ENCODE results near the gene PLXNB3.
"Not testable (repeated sequence)": the region's sequence is repeated elsewhere in the genome, so short reads cannot be mapped to it uniquely, and the experiment has no call there.

Gene PLXNB3

DNA sequence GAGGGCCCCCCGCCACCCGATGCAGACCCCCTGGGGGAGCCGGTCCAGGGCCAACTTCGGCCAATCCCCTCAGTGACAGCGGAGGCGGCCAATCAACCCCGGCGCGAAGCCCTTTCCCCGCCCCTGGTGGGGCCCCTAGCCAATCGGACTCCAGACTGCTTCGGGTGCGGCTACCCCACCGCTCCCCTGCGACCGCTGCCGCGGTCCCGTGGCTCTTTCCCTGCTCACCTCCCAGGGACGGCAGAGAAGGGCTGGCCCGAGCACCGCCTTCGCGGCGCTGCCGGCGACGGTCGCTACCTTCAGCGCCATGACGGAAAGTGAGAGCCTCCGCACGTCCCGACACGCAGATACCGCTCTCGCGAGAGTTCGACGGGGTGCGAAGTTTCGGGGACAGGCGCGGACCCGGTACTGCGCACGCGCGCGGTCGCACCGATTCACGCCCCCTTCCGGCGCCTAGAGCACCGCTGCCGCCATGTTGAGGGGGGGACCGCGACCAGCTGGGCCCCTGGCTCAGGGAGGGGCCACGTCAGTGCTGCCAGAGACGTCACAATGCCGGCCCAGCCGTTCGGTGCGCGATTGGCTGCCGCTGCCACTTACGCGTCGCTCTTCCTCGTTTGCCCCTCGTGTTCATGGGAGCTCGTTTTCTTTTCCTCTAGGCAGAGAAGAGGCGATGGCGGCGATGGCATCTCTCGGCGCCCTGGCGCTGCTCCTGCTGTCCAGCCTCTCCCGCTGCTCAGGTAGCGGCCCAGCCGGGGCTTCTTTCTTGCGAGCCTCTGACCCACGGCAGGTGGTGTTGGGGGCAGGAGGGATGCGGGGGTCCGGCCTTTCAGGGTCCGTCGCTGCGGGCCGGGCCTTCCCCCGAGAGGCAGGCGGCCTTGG, 30.2 kb downstream of the PLXNB3 start, which contains the start of the genes IDH3G and SSR4:
IDH3G (minus strand) TSS at position 358 of the 879 bp plus-strand sequence; CDS start at position 309, 49 bp downstream.
SSR4 (plus strand) TSS at position 651 of the 879 bp plus-strand sequence; CDS start at position 671, 20 bp downstream.
- peak; percentile 88 for DNase-seq

GRCh38 chrX:153794897-153795816, 31.1 kb downstream of the PLXNB3 start:
- no peak for DNase-seq

DNA sequence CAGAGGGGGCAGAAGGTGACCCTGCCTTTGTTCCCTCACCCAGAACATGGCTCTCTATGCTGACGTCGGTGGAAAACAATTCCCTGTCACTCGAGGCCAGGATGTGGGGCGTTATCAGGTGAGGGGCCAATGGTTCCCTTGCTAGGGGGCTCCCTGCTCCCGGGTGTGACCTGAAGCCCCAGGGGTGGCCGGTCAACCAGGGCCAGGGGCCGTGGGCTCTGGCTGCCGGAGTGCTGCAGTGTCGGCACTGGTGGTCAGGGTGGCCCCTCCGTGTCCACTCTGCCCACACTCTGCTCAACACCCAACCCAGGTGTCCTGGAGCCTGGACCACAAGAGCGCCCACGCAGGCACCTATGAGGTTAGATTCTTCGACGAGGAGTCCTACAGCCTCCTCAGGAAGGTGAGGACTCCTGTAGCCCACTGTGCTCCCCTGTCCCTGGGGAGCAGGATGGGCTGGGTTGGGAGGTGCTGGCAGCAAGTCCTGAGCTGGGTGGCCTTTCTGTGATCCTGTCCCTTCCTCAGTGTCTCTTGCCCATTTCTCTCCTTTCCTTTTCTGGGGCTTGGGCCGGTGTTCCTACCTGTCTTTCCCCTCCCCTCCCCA, 33.5 kb downstream of the PLXNB3 start:
- DNase-seq, result no peak

DNA sequence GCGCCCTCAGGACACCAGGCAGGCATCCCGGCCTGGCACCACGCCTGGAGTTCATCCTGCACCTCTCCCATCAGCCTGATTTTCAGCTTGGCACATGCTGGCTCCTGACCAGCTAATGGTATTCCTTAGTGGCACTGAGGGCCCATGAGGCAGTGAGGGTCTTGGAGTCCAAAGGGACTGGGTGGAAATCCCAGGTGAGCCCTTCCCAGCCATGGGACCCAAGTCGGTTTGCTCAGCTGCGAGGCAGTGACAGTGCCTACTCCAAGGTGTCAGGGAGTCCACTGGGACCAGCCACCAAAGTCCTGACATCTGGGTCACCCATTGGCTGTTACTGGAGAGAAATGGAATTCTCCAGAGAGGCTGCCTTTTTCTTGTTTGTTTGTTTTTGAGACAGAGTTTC, 35.3 kb downstream of the PLXNB3 start:
- DNase-seq, result no peak

DNA sequence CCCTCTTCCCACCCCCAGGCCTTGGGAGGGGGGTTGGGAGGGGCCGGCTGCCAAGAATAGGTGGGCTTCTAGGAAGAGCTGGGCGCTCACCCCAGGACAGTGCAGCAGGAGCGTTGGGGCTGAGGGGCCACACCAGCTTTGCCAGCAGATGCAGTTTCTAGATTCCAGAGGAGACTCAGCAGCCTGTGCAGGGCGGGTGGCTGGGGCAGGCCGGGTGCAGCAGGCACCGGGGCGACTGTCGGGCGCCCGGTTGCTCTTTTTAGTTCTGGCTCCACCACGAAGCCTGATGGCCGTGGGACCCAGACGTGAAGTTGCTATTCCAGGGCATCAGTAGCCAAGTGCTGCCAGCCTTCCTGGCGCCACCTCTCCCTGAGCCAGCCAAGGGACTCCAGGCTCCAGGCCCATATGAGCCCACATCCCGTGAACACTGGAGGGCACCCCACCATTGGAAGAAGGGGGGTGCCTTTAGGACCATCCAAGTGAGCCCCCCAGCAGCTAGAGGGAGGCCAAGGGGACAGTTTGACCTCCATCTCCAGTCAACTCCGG, 36.2 kb downstream of the PLXNB3 start:
- DNase-seq, result no peak

- no peak for DNase-seq
Observed at GRCh38 chrX:153800746-153801145, 36.7 kb downstream of the PLXNB3 start.

DNA sequence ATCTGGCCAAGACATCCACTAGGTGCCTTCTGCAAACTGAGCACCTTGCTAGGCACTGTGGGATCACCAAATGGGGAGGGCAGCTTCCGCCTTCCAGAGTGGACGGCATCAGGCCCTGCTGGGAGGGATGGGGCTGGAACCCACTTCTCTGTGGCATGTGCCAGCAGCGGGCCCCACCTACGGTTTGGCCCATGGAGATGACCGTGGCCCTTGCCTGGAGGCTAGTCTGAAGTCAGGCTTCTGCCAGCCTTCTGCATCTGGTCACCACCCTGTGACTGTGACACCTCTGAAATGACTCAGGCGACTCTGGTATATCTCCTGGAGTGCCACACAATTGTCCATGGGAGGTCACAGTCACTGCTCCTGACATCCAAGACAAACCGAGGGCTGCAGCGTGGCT, 37.6 kb downstream of the PLXNB3 start:
- no peak for DNase-seq

- DNase-seq, result no peak
Observed at GRCh38 chrX:153802513-153803045, 38.5 kb downstream of the PLXNB3 start.

DNA sequence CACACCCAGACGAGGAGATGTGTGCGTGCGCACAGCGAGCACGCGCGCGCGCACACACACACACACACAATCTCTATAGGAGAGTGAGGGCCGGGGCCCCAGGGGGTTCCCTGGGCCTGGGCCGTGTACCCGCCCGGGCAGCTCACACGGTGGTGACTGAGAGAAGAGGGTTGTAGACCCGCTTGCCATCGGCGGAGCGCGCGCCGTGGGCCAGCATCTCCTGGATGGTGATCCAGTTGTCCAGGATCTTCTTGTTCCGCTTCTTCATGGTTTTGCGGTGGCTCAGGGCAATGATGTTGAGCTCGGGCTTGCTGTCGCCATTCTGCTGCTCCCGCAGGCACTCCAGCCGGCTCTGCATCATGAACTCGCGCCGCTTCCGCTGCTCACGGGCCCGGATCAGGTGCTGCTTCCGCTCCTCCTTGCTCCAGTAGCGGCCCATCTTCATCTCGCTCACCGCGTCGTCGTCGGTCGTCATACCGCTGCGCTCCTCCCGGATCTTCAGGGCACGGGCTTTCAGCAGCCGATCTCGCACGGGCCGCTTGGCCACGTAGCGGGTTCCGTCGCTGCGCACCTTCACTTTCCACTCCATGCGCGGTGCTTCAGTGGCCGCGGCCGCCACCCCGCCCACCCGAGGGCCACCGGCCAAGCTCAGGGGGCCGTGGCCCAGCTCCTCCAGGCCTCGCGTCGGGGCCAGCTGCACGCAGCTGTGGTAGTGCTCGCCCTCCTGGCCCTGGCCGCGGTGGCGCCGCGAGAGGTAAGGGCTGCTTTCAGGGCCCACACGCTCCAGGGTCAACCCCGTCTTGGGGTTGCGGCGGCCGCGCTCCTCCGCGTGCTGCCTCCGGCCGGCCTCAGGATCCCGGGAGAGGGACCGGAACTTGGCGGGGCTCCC, 39.4 kb downstream of the PLXNB3 start:
- no peak for DNase-seq

DNA sequence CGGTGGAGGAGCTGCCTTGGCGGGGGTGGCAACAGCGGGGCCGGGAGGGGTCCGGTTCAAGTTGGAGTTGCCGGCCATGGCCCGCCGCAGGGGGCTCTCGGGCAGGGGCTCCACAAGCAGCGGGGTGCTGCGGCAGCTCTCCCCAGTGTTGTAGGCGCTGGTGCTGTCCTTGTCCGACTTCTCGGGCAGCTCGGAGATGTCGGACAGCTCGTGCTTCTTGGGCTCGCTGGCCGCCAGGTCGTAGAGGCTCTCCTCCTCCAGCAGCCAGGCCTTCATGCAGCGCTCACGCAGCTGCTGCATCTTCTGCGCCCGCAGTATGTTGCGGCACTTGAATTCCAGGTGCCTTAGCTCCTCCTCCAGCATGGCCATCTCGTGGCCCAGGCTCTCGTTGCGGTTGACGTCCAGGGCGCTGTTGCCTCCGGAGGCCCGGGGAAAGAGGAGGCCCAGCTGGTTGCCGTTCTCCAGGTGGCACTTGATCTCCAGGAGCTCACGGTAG, 40.1 kb downstream of the PLXNB3 start:
- no peak for DNase-seq

GRCh38 chrX:153804621-153805020, 40.6 kb downstream of the PLXNB3 start:
- DNase-seq, result no peak

DNA sequence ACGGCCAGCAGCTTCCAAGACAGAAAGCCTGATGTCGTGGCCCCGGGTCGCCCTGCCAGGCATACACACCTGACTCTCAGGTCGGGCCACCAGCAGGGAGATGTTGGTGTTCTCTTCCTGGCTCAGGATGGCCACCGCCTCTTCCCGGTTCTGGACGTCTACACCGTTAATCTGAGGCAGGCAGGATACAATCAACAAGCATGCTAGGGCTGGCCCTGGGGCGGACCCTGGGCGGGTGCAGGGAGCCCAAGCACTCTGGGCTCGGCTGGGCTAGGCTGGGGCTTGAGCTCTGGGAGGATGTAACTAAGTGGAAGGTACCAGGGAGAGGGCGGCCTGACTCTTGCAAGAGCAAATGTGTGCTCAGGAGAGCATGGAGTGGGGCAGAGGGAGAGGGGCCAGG, 41.4 kb downstream of the PLXNB3 start:
- DNase-seq, result no peak

DNA sequence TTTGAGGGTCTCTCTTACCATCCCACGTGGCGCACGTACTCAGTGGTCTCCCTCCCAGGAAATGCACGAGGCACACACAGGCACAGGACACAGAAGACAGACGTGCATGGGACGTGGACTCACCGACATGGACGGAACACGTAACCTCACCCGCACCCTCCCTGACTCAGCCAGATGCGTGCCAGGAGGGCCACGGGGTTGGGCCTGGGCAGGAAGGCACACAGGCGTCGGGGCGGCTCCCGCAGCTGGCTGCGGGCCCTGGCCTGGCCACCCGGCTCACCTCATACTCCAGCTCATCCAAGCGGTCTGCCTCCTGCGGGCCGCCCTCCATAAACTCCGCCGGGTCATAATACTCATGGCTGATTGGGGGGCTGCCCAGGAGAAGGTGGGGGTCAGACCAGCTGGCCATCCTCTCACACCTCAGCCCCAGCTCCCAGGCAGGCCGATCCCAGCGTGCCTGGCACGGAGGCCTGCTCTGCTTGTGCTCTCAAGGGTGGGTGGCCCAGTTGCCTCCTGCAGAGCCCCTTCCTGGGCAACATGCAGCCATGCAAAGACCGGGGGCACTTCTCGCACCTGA, 43.0 kb downstream of the PLXNB3 start:
- no peak for DNase-seq

GRCh38 chrX:153807976-153808375, 43.9 kb downstream of the PLXNB3 start:
- DNase-seq, result no peak

- DNase-seq, result no peak
Observed at GRCh38 chrX:153812220-153812619, 48.2 kb downstream of the PLXNB3 start.

GRCh38 chrX:153813161-153813560, 49.1 kb downstream of the PLXNB3 start:
- no peak for DNase-seq

- DNase-seq, result no peak
Observed at GRCh38 chrX:153814591-153815315, 50.7 kb downstream of the PLXNB3 start.

DNA sequence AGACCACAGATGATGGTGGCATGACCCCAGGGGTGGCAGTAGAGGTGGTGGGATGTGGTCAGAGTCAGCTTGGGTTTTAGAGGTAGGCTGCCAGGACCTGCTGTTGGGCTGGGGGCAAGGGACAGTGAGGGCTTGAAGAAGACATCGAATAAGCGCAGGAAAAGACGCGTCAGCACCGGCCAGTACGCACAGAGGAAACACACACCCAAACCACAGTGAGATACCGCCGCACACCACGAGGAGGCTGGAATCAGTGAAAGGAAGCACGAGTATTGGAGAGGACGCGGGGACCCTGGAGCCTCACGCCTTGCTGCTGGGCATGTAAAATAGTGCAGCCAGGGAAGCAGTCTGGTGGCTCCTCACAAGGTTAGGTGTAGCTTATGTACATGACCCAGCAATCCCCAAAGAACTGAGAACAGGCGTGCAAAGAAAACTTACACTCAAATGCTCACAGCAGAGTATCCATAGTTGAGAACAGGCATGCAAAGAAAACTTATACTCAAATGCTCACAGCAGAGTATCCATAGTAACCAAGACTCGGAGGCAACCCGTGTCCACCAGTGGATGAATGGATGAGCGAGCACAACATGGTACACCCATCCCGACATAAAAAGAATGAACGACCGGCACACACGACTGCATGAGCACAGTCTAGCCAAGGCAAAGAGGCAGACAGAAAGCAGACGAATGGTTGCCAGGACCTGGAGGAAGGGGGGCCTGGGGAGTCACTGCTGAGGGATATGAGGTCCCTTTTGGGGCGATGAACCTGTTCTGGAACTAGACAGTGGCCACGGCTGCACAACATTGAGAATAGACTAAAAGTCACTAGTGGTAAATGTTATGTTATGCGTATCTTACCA, 53.0 kb downstream of the PLXNB3 start:
- peak; percentile 34 for DNase-seq

- not testable (repeated sequence) for DNase-seq
Observed at GRCh38 chrX:153818064-153818463, 54.0 kb downstream of the PLXNB3 start.
